IMR-90 (cell line): ENCODE data around the gene PDZD2. TPM values are rescaled to one million over a fixed set of nuclear protein-coding genes. Genes with fewer than 3 reads are reported as not detected.

Experiments
- ATAC-seq: fragments of 200-7000 bp; cut with Tn5 transposase; 2 replicates; pipeline ENCODE4 v1.9.1; 2020; ENCODE audit warnings: low read depth, mild to moderate bottlenecking, moderate library complexity
- BruUV-seq: library from RNA; stranded (reverse); fragments of 400-500 nt; replicated peaks from 2 replicates; lab custom pipeline; 2021; lab: Mats Ljungman, UMichigan
- CTCF ChIA-PET: fragments of 300-600 bp; formaldehyde crosslinking; extraction: SDS; loops from one replicate; lab custom pipeline; 2021; ENCODE audit warnings: antibody characterized with exemption; lab: Yijun Ruan, JAX
- POLR2A ChIA-PET: fragments of 300-600 bp; sonication (Branson Sonifier 250); formaldehyde crosslinking; loops from one replicate; lab custom pipeline; 2022; ENCODE audit warnings: antibody characterized with exemption; ENCODE audit not compliant: unreplicated experiment; lab: Charles Lee
- DNase-seq: peaks from one replicate; pipeline ENCODE4 v3.0.0; 2013
- H2AFZ ChIP-seq: replicated peaks from 2 replicates; pipeline ENCODE3; 2013; ENCODE audit warnings: low read length, mild to moderate bottlenecking; ENCODE audit not compliant: poor library complexity
- H2AK5ac ChIP-seq: 2 replicates; pipeline ENCODE4 v1.6.1; 2013; ENCODE audit warnings: low read depth, low read length, inconsistent platforms
- H2AK9ac ChIP-seq: replicated peaks from 2 replicates; pipeline ENCODE3; 2013; ENCODE audit warnings: mild to moderate bottlenecking, low read depth, low read length, moderate library complexity; ENCODE audit not compliant: poor library complexity
- H2BK120ac ChIP-seq: 2 replicates; pipeline ENCODE4 v1.6.1; 2013; ENCODE audit warnings: low read depth, low read length, inconsistent platforms
- H2BK15ac ChIP-seq: 3 replicates; pipeline ENCODE4 v1.6.1; 2013; ENCODE audit warnings: low read depth, low read length, inconsistent platforms
- H2BK20ac ChIP-seq: 2 replicates; pipeline ENCODE4 v1.6.1; 2013; ENCODE audit warnings: low read depth, mild to moderate bottlenecking, inconsistent platforms, low read length, moderate library complexity
- H2BK5ac ChIP-seq: 2 replicates; pipeline ENCODE4 v1.6.1; 2013; ENCODE audit warnings: mild to moderate bottlenecking, low read depth, low read length, inconsistent platforms; ENCODE audit not compliant: poor library complexity, severe bottlenecking
- H3K14ac ChIP-seq: replicated peaks from 2 replicates; pipeline ENCODE4 v1.6.1; 2013; ENCODE audit warnings: low read depth, low read length, inconsistent platforms
- H3K18ac ChIP-seq: 2 replicates; pipeline ENCODE4 v1.6.1; 2013; ENCODE audit warnings: low read depth, low read length, control low read depth
- H3K23ac ChIP-seq: 2 replicates; pipeline ENCODE4 v1.6.1; 2013; ENCODE audit warnings: low read depth, low read length, inconsistent platforms
- H3K27ac ChIP-seq: 2 replicates; pipeline ENCODE4 v1.5.1; 2013; ENCODE audit warnings: mild to moderate bottlenecking, control low read depth, low read length; ENCODE audit not compliant: insufficient read depth
- H3K27me3 ChIP-seq: 2 replicates; pipeline ENCODE4 v1.6.1; 2013; ENCODE audit warnings: low read length; ENCODE audit not compliant: control insufficient read depth, insufficient read depth
- H3K36me3 ChIP-seq: 2 replicates; pipeline ENCODE4 v1.6.1; 2013; ENCODE audit warnings: low read length, mixed read lengths; ENCODE audit not compliant: control insufficient read depth, insufficient read depth
- H3K4ac ChIP-seq: 2 replicates; pipeline ENCODE4 v1.6.1; 2013; ENCODE audit warnings: low read depth, low read length, inconsistent platforms
- H3K4me1 ChIP-seq: 2 replicates; pipeline ENCODE4 v1.6.1; 2013; ENCODE audit warnings: low read length, mixed read lengths; ENCODE audit not compliant: control insufficient read depth, insufficient read depth
- H3K4me2 ChIP-seq: 2 replicates; pipeline ENCODE4 v1.6.1; 2013; ENCODE audit warnings: low read depth, mild to moderate bottlenecking, control low read depth, low read length, moderate library complexity
- H3K4me3 ChIP-seq: 2 replicates; pipeline ENCODE4 v1.5.1; 2013; ENCODE audit warnings: low read depth, mild to moderate bottlenecking, control low read depth, low read length, moderate library complexity; ENCODE audit not compliant: insufficient read depth
- H3K56ac ChIP-seq: 2 replicates; pipeline ENCODE4 v1.6.1; 2013; ENCODE audit warnings: low read length, inconsistent platforms; ENCODE audit not compliant: insufficient read depth; ENCODE audit errors: extremely low read depth
- H3K79me1 ChIP-seq, 2 experiments: 2 replicates each; pipeline ENCODE4 v1.6.1; 2013; ENCODE audit warnings: low read length in 2 of 2, inconsistent platforms in 1 of 2, low read depth in 1 of 2
- H3K9ac ChIP-seq: 2 replicates; pipeline ENCODE4 v1.6.1; 2013; ENCODE audit warnings: low read depth, low read length, control low read depth
- H3K9me1 ChIP-seq: 2 replicates; pipeline ENCODE4 v1.6.1; 2013; ENCODE audit warnings: low read length, inconsistent platforms; ENCODE audit not compliant: insufficient read depth
- H3K9me3 ChIP-seq: 2 replicates; pipeline ENCODE4 v1.6.1; 2013; ENCODE audit warnings: low read length; ENCODE audit not compliant: control insufficient read depth, insufficient read depth
- H4K20me1 ChIP-seq: 2 replicates; pipeline ENCODE4 v1.6.1; 2013; ENCODE audit warnings: low read length, inconsistent platforms; ENCODE audit not compliant: insufficient read depth
- H4K5ac ChIP-seq: 2 replicates; pipeline ENCODE4 v1.6.1; 2013; ENCODE audit warnings: mild to moderate bottlenecking, low read depth, low read length, control low read depth
- H4K8ac ChIP-seq, 2 experiments: 2 replicates each; pipeline ENCODE4 v1.6.1; 2013; ENCODE audit warnings: low read depth in 2 of 2, low read length in 2 of 2, control low read depth in 1 of 2, inconsistent platforms in 1 of 2
- H4K91ac ChIP-seq: 2 replicates; pipeline ENCODE4 v1.6.1; 2013; ENCODE audit warnings: low read depth, low read length, inconsistent platforms; ENCODE audit not compliant: insufficient read depth
- BHLHE40 ChIP-seq: fragments of 150-350 bp; IDR thresholded peaks from 2 replicates; pipeline ENCODE4 v1.6.1; 2016; ENCODE audit warnings: mild to moderate bottlenecking, low read depth, low read length
- CEBPB ChIP-seq: IDR thresholded peaks from 2 replicates; pipeline ENCODE4 v1.6.1; 2012; ENCODE audit warnings: low read depth, low read length, improper control_type of control experiment
- CHD1 ChIP-seq: IDR thresholded peaks from 2 replicates; pipeline ENCODE4 v1.6.1; 2012; ENCODE audit warnings: low read depth, low read length, improper control_type of control experiment
- FOS ChIP-seq: fragments of 150-350 bp; IDR thresholded peaks from 2 replicates; pipeline ENCODE4 v1.6.1; 2016; ENCODE audit warnings: low read depth, low read length
- MAFK ChIP-seq: IDR thresholded peaks from 2 replicates; pipeline ENCODE4 v1.6.1; 2012; ENCODE audit warnings: low read depth, low read length, improper control_type of control experiment
- MXI1 ChIP-seq: IDR thresholded peaks from 2 replicates; pipeline ENCODE4 v1.6.1; 2012; ENCODE audit warnings: low read depth, mild to moderate bottlenecking, low read length, moderate library complexity, borderline replicate concordance
- POLR2A ChIP-seq: IDR thresholded peaks from 2 replicates; pipeline ENCODE4 v1.6.1; 2012; ENCODE audit warnings: mild to moderate bottlenecking, low read depth, low read length
- RFX5 ChIP-seq: IDR thresholded peaks from 2 replicates; pipeline ENCODE4 v1.8.0; 2012; ENCODE audit warnings: low read depth, mild to moderate bottlenecking, low read length, moderate library complexity
- SMC3 ChIP-seq: fragments of 150-350 bp; IDR thresholded peaks from 2 replicates; pipeline ENCODE4 v1.6.1; 2016; ENCODE audit warnings: low read depth, mild to moderate bottlenecking, antibody characterized with exemption, low read length, moderate library complexity
- WGBS, 2 experiments: methylation state at CpG; one replicate each; pipeline versions ENCODE4 v1.1.5 to v1.1.7; 2013; ENCODE audit warnings: missing lambda C conversion rate in 2 of 2; ENCODE audit not compliant: insufficient read length in 1 of 2; ENCODE audit errors: extremely low coverage in 2 of 2; 5-methylcytosine and 5-hydroxymethylcytosine counted together
- dilution Hi-C: fragments of 300-500 bp; cut with HindIII; formaldehyde crosslinking; loops from one replicate; pipeline ENCODE4 v1.14.3; 2018; ENCODE audit warnings: low sequenced_read_pairs; ENCODE audit not compliant: unreplicated experiment
- in situ Hi-C: fragments of 300-500 bp; cut with MboI; formaldehyde crosslinking; loops from 3 replicates; pipeline ENCODE4 v1.14.3; 2019; ENCODE audit warnings: low sequenced_read_pairs, inconsistent platforms, mixed read lengths
- intact Hi-C: fragments of 100-400 bp; cut with micrococcal nuclease; formaldehyde crosslinking; loops from 2 replicates; pipeline ENCODE4 v1.10.0; 2022
- polyA plus RNA-seq, 3 experiments: library from polyadenylated mRNA; depleted of rRNA; stranded (reverse); fragments of >200 nt; gene quantifications; 2 replicates each; pipeline ENCODE4 v1.2.3, GENCODE V29; 2012; ENCODE audit warnings: low replicate concordance in 1 of 3
- total RNA-seq: library from RNA; depleted of rRNA; stranded (reverse); fragments of >200 nt; gene quantifications from 2 replicates; pipeline ENCODE4 v1.2.3, GENCODE V29; 2012

PDZD2 gene
- total and polyA plus RNA-seq, 2 of the 4 experiments (the other 2 are of a cell fraction), result under 0.01 to 0.02 TPM

GRCh38 chr5:32157078-32157477 lies 518.1 kb downstream of the PDZD2 start:
- DNase-seq (no peak), ATAC-seq (no peak)
- Histone ChIP-seq H2AK9ac (no peak overlapping the region), H2BK15ac (no peak overlapping the region), H3K9ac (no peak overlapping the region), H3K4me2 (no peak overlapping the region), H4K20me1 (peaks cover 92% of the 10 kb centered on the region), H2BK120ac (no peak overlapping the region), H3K56ac (no peak overlapping the region), H2BK5ac (no peak overlapping the region), H3K79me1 (peaks cover 3 to 58% of the 10 kb centered on the region in 2 experiments; a peak in 2 of 4 replicates), H3K14ac (no peak overlapping the region; the same call in 1 of the 2 replicates), H4K5ac (no peak overlapping the region), H3K18ac (no peak overlapping the region), H2AFZ (no peak overlapping the region), H3K23ac (peak overlapping the region; percentile 42; the same call in 1 of the 2 replicates), H2AK5ac (no peak overlapping the region), H4K8ac (no peak overlapping the region), H3K4me1 (peaks cover 9% of the 10 kb centered on the region; the same call in 1 of the 2 replicates), H3K27ac (no peak overlapping the region), H3K4ac (no peak overlapping the region), H4K91ac (no peak overlapping the region), H2BK20ac (no peak overlapping the region), H3K36me3 (0 out of 2 replicates have a peak, but pooled peaks cover 2% of the 10 kb centered on the region), H3K27me3 (no peaks in the 10 kb centered on the region), H3K9me1 (peaks cover 14% of the 10 kb centered on the region), H3K4me3 (no peak overlapping the region), H3K9me3 (no peaks in the 10 kb centered on the region)
- TF ChIP-seq FOS (no peak), MAFK (no peak), RFX5 (no peak), BHLHE40 (no peak), SMC3 (no peak), CHD1 (no peak), CEBPB (no peak), POLR2A (no peak), MXI1 (no peak)
- dilution Hi-C loops (no loop called here), intact Hi-C loops (no loop called here), in situ Hi-C loops (no loop called here)
- no TSS peak for BruUV-seq
- ChIA-PET POLR2A (no interaction called here), CTCF (no interaction called here)
- 95% methylated on average over 2 of the region's 4 CpGs; no CpG with 5 or more reads in 1 of the 2 experiments for WGBS, 2 experiments
